Stimulated activated CD4-positive, alpha-beta T cell treated with anti-CD3 and anti-CD28 coated beads, Interleukin-4, amount 100 ng/mL, for 4 hours (primary cell): ENCODE measurements around the gene PARP11.

ENCODE experiments used
- DNase-seq, 2 experiments: peaks; one replicate each; pipeline ENCODE4 v3.0.0-alpha.2; 2020

PARP11 gene

DNA sequence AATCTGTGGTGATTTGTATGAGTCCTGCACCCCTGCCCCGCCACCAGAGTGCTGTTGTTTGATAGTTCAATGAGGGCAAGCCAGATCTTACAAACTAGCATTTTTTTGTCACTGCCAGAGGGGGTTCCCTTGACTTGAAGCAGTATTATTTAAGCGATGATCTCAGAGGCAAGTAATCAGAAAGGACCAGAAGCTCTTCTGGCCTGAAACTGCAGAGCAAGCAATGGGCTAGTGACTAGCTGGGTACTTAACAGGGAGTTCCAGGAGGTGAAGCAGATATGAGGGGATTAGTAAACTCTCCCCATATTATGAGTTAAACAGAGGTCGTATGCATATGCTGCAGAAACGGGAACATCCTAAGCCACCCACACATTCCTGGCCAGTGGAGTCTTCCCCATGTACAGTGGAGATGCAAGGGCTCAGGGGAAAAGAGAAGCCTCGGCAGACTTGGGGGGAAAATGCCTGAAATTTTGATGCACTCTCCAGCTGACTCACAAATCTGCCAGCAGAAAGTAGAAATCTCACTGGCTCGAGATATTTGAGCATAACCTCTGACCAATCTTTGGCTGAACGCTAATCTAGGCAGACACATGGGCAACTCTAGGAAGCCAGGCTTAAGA, 112.0 kb downstream of the PARP11 start:
- DNase-seq: no peak

DNA sequence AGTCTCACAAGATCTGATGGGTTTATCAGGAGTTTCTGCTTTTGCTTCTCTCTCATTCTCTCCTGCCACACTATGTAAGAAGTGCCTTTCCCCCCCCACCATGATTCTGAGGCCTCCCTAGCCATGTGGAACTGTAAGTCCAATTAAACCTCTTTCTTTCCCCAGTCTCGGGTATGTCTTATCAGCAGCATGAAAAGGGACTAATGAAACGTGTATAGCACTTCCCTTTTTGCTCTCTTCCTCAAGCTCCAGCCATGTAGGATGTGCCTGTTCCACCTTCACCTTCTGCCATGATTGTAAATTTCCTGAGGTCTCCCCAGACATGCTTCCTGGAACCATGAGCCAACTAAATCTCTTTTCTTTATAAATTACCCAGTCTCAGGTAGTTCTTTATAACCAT, 113.3 kb downstream of the PARP11 start:
- no peak for DNase-seq
